ENCODE measurements around the gene NHLRC2. TPM values are rescaled to one million over a fixed set of nuclear protein-coding genes. Genes with fewer than 3 reads are reported as not detected.

Gene NHLRC2
- total and polyA plus RNA-seq, 2 of the 13 experiments (the other 11 are each of a cell fraction or from before 2014, with no cell fraction given): 7.6 to 12.7 TPM

DNA sequence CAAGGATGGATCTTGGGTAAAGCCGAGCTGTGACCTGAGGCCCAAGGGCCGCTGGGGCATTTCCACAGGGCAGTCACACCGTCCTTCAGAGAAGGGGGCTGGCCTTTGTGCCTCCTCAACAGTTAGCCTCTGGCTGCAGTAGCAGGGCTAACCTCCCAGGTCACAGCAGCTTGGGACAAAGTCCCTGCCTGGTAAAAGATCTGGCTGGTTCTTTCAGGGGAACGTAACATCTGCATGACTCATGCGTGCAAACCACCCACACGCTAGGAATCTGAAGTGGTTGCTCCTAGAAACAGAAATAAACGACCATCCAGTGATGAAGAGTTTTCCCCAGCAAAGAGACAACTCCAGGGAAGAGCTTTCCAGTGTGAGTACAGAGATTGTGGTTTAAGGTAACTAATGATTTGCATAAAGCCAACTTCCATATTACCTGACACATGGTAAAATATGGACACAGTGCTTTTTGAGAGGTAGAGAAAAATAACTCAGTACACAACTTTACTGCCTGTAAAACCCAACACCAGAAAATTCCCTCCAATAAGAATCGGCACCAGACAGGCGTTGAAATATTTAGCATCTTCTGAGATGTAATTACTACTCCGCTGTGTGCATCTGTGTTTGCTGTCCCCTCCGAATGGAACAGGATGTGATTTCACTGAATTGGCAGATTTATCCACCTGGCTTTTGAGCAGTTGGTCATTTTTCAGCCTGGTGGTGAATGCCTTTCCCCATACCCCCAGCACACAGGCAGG is 104.3 kb downstream of the NHLRC2 start (continued):
- TF ChIP-seq, protein P1, sequence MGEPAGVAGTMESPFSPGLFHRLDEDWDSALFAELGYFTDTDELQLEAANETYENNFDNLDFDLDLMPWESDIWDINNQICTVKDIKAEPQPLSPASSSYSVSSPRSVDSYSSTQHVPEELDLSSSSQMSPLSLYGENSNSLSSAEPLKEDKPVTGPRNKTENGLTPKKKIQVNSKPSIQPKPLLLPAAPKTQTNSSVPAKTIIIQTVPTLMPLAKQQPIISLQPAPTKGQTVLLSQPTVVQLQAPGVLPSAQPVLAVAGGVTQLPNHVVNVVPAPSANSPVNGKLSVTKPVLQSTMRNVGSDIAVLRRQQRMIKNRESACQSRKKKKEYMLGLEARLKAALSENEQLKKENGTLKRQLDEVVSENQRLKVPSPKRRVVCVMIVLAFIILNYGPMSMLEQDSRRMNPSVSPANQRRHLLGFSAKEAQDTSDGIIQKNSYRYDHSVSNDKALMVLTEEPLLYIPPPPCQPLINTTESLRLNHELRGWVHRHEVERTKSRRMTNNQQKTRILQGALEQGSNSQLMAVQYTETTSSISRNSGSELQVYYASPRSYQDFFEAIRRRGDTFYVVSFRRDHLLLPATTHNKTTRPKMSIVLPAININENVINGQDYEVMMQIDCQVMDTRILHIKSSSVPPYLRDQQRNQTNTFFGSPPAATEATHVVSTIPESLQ (CRISPR knock-in tag; conservative IDR thresholded peaks at IDR 0.05): no peak
- TF ChIP-seq NCOA2 (CRISPR knock-in tag; IDR thresholded peaks at IDR 0.05) (peak; percentile 24; the same call in 1 of the 2 replicates), PHF21A (CRISPR knock-in tag; IDR thresholded peaks at IDR 0.05) (peak; percentile 43; the same call in 1 of the 2 replicates), ZNF20 (CRISPR knock-in tag; IDR thresholded peaks at IDR 0.05) (no peak), YY1 (IDR thresholded peaks at IDR 0.05; ENCODE audit: insufficient read depth, insufficient replicate concordance, low read depth, low read length) (no peak), TCF12 (IDR thresholded peaks at IDR 0.05) (no peak), TCF12 (CRISPR knock-in tag; IDR thresholded peaks at IDR 0.05) (0 out of 2 replicates have a peak, but pooled peaks have one; percentile 34), TOPORS (CRISPR knock-in tag; IDR thresholded peaks at IDR 0.05) (no peak)

DNA sequence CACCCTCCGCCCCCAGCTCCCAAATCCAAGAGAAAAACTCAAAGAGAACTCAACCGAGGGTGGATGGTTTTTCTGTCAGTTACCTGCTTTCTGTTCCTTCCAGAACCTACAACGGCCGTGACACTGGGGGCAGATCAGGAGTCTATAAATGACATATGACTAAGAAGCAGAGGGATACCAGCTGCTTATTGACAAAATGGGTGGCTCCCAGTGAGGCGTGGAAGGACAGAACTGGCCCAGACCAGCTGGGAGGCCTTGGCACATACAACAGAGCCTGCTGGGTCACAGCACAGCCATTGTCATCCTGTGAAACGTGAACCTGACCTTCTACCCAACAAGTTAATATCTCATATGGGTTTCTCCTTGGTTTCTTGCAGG is 104.9 kb downstream of the NHLRC2 start:
- H3K27me3 ChIP-seq (ENCODE audit: control insufficient read depth in 1 of 2, insufficient read depth in 2 of 2, low read length in 2 of 2): no peaks in the 10 kb centered on the region
- CTCF ChIA-PET (ENCODE audit: low intra/inter-chr PET ratio, low total read pairs): no interaction called here
- 69% methylated on average over 6 of the region's 6 CpGs for WGBS (ENCODE audit: low lambda C conversion rate)
- peaks cover 56% of the 10 kb centered on the region for H3K4me1 ChIP-seq (ENCODE audit: insufficient read depth, low read length)
- intact Hi-C loops (cut with micrococcal nuclease; ENCODE audit: unreplicated experiment): no loop called here
- no peaks in the 10 kb centered on the region for H4K20me1 ChIP-seq (ENCODE audit: insufficient read depth, low read length)
- no peaks in the 10 kb centered on the region for H3K79me2 ChIP-seq (ENCODE audit: insufficient read depth, low read length)
- H3K4me2 ChIP-seq (ENCODE audit: low read depth, low read length): peak overlapping the region; percentile 67
- POLR2A ChIA-PET: no interaction called here
- H2AFZ ChIP-seq (ENCODE audit: low read length): no peak overlapping the region
- no peaks in the 10 kb centered on the region for H3K36me3 ChIP-seq (replicated peaks in 1 of 2; ENCODE audit: control insufficient read depth in 1 of 2, insufficient read depth in 2 of 2, low read length in 2 of 2)
- no peak overlapping the region for H3K27ac ChIP-seq (ENCODE audit: extremely low read length, insufficient read depth, low read length)
- no peaks in the 10 kb centered on the region for H3K9me3 ChIP-seq (ENCODE audit: low read length)
- in situ Hi-C loops (cut with HindIII; ENCODE audit: extremely low pct_ligation_motif_present, low pct_unique_long_range_greater_than_20kb): no loop called here
- no peak for FAIRE-seq
- H3K4me3 ChIP-seq (replicated peaks in 1 of 3; ENCODE audit: insufficient read depth in 1 of 3, low read depth in 2 of 3, low read length in 3 of 3): no peak overlapping the region
- BruUV-seq (replicated peaks): no TSS peak
- H3K9ac ChIP-seq (ENCODE audit: insufficient read depth, low read depth, low read length): no peak overlapping the region
- ATAC-seq: no peak
- no peak for DNase-seq (ENCODE audit: low spot score)
- TF ChIP-seq EEA1 (CRISPR knock-in tag; IDR thresholded peaks at IDR 0.05; ENCODE audit: borderline replicate concordance): no peak
- TF ChIP-seq, protein P2, sequence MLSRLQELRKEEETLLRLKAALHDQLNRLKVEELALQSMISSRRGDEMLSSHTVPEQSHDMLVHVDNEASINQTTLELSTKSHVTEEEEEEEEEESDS (CRISPR knock-in tag; IDR thresholded peaks at IDR 0.05; ENCODE audit: borderline replicate concordance): no peak
- TF ChIP-seq, protein P3, sequence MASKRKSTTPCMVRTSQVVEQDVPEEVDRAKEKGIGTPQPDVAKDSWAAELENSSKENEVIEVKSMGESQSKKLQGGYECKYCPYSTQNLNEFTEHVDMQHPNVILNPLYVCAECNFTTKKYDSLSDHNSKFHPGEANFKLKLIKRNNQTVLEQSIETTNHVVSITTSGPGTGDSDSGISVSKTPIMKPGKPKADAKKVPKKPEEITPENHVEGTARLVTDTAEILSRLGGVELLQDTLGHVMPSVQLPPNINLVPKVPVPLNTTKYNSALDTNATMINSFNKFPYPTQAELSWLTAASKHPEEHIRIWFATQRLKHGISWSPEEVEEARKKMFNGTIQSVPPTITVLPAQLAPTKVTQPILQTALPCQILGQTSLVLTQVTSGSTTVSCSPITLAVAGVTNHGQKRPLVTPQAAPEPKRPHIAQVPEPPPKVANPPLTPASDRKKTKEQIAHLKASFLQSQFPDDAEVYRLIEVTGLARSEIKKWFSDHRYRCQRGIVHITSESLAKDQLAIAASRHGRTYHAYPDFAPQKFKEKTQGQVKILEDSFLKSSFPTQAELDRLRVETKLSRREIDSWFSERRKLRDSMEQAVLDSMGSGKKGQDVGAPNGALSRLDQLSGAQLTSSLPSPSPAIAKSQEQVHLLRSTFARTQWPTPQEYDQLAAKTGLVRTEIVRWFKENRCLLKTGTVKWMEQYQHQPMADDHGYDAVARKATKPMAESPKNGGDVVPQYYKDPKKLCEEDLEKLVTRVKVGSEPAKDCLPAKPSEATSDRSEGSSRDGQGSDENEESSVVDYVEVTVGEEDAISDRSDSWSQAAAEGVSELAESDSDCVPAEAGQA (IDR thresholded peaks at IDR 0.05; ENCODE audit: low read depth): no peak
- TF ChIP-seq, protein P3 (CRISPR knock-in tag; IDR thresholded peaks at IDR 0.05; ENCODE audit: borderline replicate concordance): no peak
- TF ChIP-seq, protein P4, sequence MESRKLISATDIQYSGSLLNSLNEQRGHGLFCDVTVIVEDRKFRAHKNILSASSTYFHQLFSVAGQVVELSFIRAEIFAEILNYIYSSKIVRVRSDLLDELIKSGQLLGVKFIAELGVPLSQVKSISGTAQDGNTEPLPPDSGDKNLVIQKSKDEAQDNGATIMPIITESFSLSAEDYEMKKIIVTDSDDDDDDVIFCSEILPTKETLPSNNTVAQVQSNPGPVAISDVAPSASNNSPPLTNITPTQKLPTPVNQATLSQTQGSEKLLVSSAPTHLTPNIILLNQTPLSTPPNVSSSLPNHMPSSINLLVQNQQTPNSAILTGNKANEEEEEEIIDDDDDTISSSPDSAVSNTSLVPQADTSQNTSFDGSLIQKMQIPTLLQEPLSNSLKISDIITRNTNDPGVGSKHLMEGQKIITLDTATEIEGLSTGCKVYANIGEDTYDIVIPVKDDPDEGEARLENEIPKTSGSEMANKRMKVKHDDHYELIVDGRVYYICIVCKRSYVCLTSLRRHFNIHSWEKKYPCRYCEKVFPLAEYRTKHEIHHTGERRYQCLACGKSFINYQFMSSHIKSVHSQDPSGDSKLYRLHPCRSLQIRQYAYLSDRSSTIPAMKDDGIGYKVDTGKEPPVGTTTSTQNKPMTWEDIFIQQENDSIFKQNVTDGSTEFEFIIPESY (CRISPR knock-in tag; IDR thresholded peaks at IDR 0.05): no peak
